GM23338 (cell line): Measurements from ENCODE around the gene RELCH. TPM values are rescaled to one million over a fixed set of nuclear protein-coding genes. Genes with fewer than 3 reads are reported as not detected.

ENCODE experiments used
- ATAC-seq: fragments of 200-7000 bp; cut with Tn5 transposase; 3 replicates; pipeline ENCODE4 v1.9.1; 2020
- DNase-seq: peaks from one replicate; pipeline ENCODE4 v3.0.0-alpha.2; 2015; ENCODE audit warnings: low spot score
- H2AFZ ChIP-seq: fragments of 200-600 bp; sonication (generic); 2 replicates; pipeline ENCODE4 v1.8.0; 2016; ENCODE audit warnings: antibody characterized with exemption, mild to moderate bottlenecking, moderate library complexity
- H3F3A ChIP-seq: fragments of 200-600 bp; sonication (generic); replicated peaks from 2 replicates; pipeline ENCODE4 v1.8.0; 2017; ENCODE audit warnings: antibody characterized with exemption, mixed run types, low read depth
- H3K27ac ChIP-seq: fragments of 200-600 bp; sonication (generic); 2 replicates; pipeline ENCODE4 v1.6.1; 2016; ENCODE audit warnings: low read depth
- H3K27me3 ChIP-seq: fragments of 200-600 bp; sonication (generic); 2 replicates; pipeline ENCODE4 v1.8.0; 2016; ENCODE audit warnings: mild to moderate bottlenecking, mixed run types, moderate library complexity; ENCODE audit not compliant: insufficient read depth
- H3K36me3 ChIP-seq: fragments of 200-600 bp; sonication (generic); 2 replicates; pipeline ENCODE4 v1.8.0; 2016; ENCODE audit warnings: mild to moderate bottlenecking; ENCODE audit not compliant: insufficient read depth
- H3K4me1 ChIP-seq: fragments of 200-600 bp; sonication (generic); 2 replicates; pipeline ENCODE4 v1.8.0; 2016; ENCODE audit warnings: mild to moderate bottlenecking, moderate library complexity; ENCODE audit not compliant: insufficient read depth
- H3K4me2 ChIP-seq: fragments of 200-600 bp; sonication (generic); 2 replicates; pipeline ENCODE4 v1.7.1; 2017; ENCODE audit warnings: mixed run types
- H3K4me3 ChIP-seq: fragments of 200-600 bp; sonication (generic); 2 replicates; pipeline ENCODE4 v1.6.1; 2016; ENCODE audit warnings: mixed run types
- H3K79me2 ChIP-seq: fragments of 200-600 bp; sonication (generic); replicated peaks from 2 replicates; pipeline ENCODE4 v1.8.0; 2017; ENCODE audit warnings: mild to moderate bottlenecking; ENCODE audit not compliant: insufficient read depth
- H3K9me2 ChIP-seq: fragments of 200-600 bp; sonication (generic); 2 replicates; pipeline ENCODE4 v1.8.0; 2017; ENCODE audit not compliant: insufficient read depth
- H4K20me1 ChIP-seq: fragments of 200-600 bp; sonication (generic); replicated peaks from 2 replicates; pipeline ENCODE4 v1.8.0; 2017; ENCODE audit warnings: mild to moderate bottlenecking; ENCODE audit not compliant: insufficient read depth
- H3K27ac Mint-ChIP-seq: 2 replicates; pipeline ENCODE4 v1.8.0; 2020; ENCODE audit warnings: inconsistent platforms, mild to moderate bottlenecking, moderate library complexity, mixed read lengths
- H3K27me3 Mint-ChIP-seq: 3 replicates; pipeline ENCODE4 v1.8.0; 2022; ENCODE audit warnings: low read depth, mild to moderate bottlenecking, moderate library complexity, mixed read lengths, inconsistent platforms; ENCODE audit not compliant: insufficient read depth, poor library complexity
- H3K36me3 Mint-ChIP-seq: 3 replicates; pipeline ENCODE4 v1.8.0; 2021; ENCODE audit warnings: low read depth, mild to moderate bottlenecking, inconsistent platforms, moderate library complexity, mixed read lengths
- H3K4me1 Mint-ChIP-seq: 3 replicates; pipeline ENCODE4 v1.8.0; 2020; ENCODE audit warnings: mild to moderate bottlenecking, inconsistent platforms, mixed read lengths
- H3K4me3 Mint-ChIP-seq: 3 replicates; pipeline ENCODE4 v1.8.0; 2021; ENCODE audit warnings: moderate library complexity, mild to moderate bottlenecking, inconsistent platforms, mixed read lengths
- H3K9me3 Mint-ChIP-seq: 3 replicates; pipeline ENCODE4 v1.8.0; 2020; ENCODE audit warnings: moderate library complexity, mild to moderate bottlenecking, inconsistent platforms, mixed read lengths
- EZH2 ChIP-seq: fragments of 200-600 bp; sonication (generic); IDR thresholded peaks from one replicate; pipeline ENCODE4 v1.8.0; 2017; ENCODE audit warnings: antibody characterized with exemption, mild to moderate bottlenecking, low read depth; ENCODE audit not compliant: unreplicated experiment
- EZH2phosphoT487 ChIP-seq: fragments of 200-600 bp; sonication (generic); IDR thresholded peaks from one replicate; pipeline ENCODE4 v1.8.1; 2018; ENCODE audit warnings: antibody characterized with exemption; ENCODE audit not compliant: unreplicated experiment
- REST ChIP-seq: IDR thresholded peaks from one replicate; pipeline ENCODE4 v1.6.1; 2018; ENCODE audit warnings: antibody characterized with exemption; ENCODE audit not compliant: unreplicated experiment
- ZNF331 ChIP-seq: fragments of 250-450 bp; sonication (Bioruptor Pico); IDR thresholded peaks from 2 replicates; pipeline ENCODE4 v1.5.0; 2020; ENCODE audit warnings: low read depth, mild to moderate bottlenecking, moderate library complexity
- polyA plus RNA-seq: library from polyadenylated mRNA; unstranded; fragments of >200 nt; fragmentation: Nextera tagmentation; extraction: Ambion mirVana; gene quantifications from 2 replicates; pipeline ENCODE4 v1.2.1, GENCODE V29; 2016
- total RNA-seq: library from RNA; depleted of rRNA; stranded (reverse); fragments of >200 nt; shearing (Covaris generic); gene quantifications from 2 replicates; pipeline ENCODE4 v1.2.3, GENCODE V29; 2014
- TF ChIP-seq, protein P1 (sequence below), 2 experiments: fragments of 200-600 bp in 1 of 2; sonication (generic) in 1 of 2; conservative IDR thresholded peaks; 2 replicates each; pipeline versions ENCODE4 v1.5.1 to v1.6.1; 2016 to 2017; ENCODE audit warnings: antibody characterized with exemption in 2 of 2, low read depth in 2 of 2, mild to moderate bottlenecking in 2 of 2, moderate library complexity in 1 of 2

Gene RELCH
- total and polyA plus RNA-seq, 2 experiments from 2014 or later = 8.8 to 56.4 TPM

GRCh38 chr18:62324181-62324828 is 137.2 kb downstream of the RELCH start:
- H3K9me2 ChIP-seq = no peaks in the 10 kb centered on the region
- Mint-ChIP-seq H3K4me3 (peak overlapping the region; percentile 79), H3K27ac (peak overlapping the region; percentile 56; the same call in 1 of the 2 replicates), H3K36me3 (no peaks in the 10 kb centered on the region), H3K4me1 (peaks cover 53% of the 10 kb centered on the region), H3K9me3 (no peaks in the 10 kb centered on the region), H3K27me3 (peaks cover 30% of the 10 kb centered on the region)
- H3K27ac ChIP-seq = 0 out of 2 replicates have a peak overlapping the region, but pooled peaks have one; percentile 21
- peaks cover 24% of the 10 kb centered on the region for H3K79me2 ChIP-seq
- DNase-seq = peak; percentile 45
- H3K4me3 ChIP-seq = peak overlapping the region; percentile 62
- peak; percentile 23 for ATAC-seq
- TF ChIP-seq EZH2phosphoT487 (no peak), EZH2 (peak; percentile 23)
- H3K4me2 ChIP-seq = peak overlapping the region; percentile 85
- peaks cover 31% of the 10 kb centered on the region for H3K4me1 ChIP-seq
- no peaks in the 10 kb centered on the region for H3K36me3 ChIP-seq
- H3K27me3 ChIP-seq = peaks cover 34% of the 10 kb centered on the region
- peaks cover 8% of the 10 kb centered on the region for H4K20me1 ChIP-seq
- H2AFZ ChIP-seq = peak overlapping the region; percentile 97
- H3F3A ChIP-seq = peaks cover 8% of the 10 kb centered on the region

GRCh38 chr18:62324917-62325805 is 138.1 kb downstream of the RELCH start, which contains the start of gene TNFRSF11A:
Gene TNFRSF11A (plus strand): TSS chr18:62325310. CDS start chr18:62325353, 43 bp downstream.
- Histone ChIP-seq H3K79me2 (peaks cover 33% of the 10 kb centered on the region), H3K27me3 (peaks cover 34% of the 10 kb centered on the region), H3K9me2 (no peaks in the 10 kb centered on the region), H3K27ac (0 out of 2 replicates have a peak within 1 kb of the TSS, but pooled peaks have one; percentile 21), H3K4me2 (peak within 1 kb of the TSS; percentile 95), H4K20me1 (peaks cover 8% of the 10 kb centered on the region), H3K36me3 (no peaks in the 10 kb centered on the region), H3K4me1 (peaks cover 40% of the 10 kb centered on the region), H3K4me3 (peak within 1 kb of the TSS; percentile 87), H2AFZ (peak within 1 kb of the TSS; percentile 97), H3F3A (peaks cover 8% of the 10 kb centered on the region)
- Mint-ChIP-seq H3K27me3 (peaks cover 30% of the 10 kb centered on the region), H3K4me3 (peak within 1 kb of the TSS; percentile 90), H3K27ac (peak within 1 kb of the TSS; percentile 56; the same call in 1 of the 2 replicates), H3K9me3 (no peaks in the 10 kb centered on the region), H3K4me1 (peaks cover 62% of the 10 kb centered on the region), H3K36me3 (no peaks in the 10 kb centered on the region)
- DNase-seq (peak; percentile 81), ATAC-seq (peak; percentile 45)
- TF ChIP-seq ZNF331 (CRISPR knock-in tag) (no peak), REST (no peak)
- TF ChIP-seq, protein P1, sequence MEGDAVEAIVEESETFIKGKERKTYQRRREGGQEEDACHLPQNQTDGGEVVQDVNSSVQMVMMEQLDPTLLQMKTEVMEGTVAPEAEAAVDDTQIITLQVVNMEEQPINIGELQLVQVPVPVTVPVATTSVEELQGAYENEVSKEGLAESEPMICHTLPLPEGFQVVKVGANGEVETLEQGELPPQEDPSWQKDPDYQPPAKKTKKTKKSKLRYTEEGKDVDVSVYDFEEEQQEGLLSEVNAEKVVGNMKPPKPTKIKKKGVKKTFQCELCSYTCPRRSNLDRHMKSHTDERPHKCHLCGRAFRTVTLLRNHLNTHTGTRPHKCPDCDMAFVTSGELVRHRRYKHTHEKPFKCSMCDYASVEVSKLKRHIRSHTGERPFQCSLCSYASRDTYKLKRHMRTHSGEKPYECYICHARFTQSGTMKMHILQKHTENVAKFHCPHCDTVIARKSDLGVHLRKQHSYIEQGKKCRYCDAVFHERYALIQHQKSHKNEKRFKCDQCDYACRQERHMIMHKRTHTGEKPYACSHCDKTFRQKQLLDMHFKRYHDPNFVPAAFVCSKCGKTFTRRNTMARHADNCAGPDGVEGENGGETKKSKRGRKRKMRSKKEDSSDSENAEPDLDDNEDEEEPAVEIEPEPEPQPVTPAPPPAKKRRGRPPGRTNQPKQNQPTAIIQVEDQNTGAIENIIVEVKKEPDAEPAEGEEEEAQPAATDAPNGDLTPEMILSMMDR (conservative IDR thresholded peaks at IDR 0.05; ENCODE audit: low read depth in 2 of 2) = peak in 1 of 2 experiments; percentile 63; a peak in 3 of 4 replicates
